GM23338 (cell line): Measurements from ENCODE around the gene ERGIC3. TPM values are rescaled to one million over a fixed set of nuclear protein-coding genes. Genes with fewer than 3 reads are reported as not detected.
A peak's percentile ranks its signal among the peaks of the same experiment; 100 is the strongest.

Source experiments
- ATAC-seq: fragments of 200-7000 bp; cut with Tn5 transposase; 3 replicates; pipeline ENCODE4 v1.9.1; 2020
- DNase-seq: peaks from one replicate; pipeline ENCODE4 v3.0.0-alpha.2; 2015; ENCODE audit warnings: low spot score
- H2AFZ ChIP-seq: fragments of 200-600 bp; sonication (generic); 2 replicates; pipeline ENCODE4 v1.8.0; 2016; ENCODE audit warnings: antibody characterized with exemption, mild to moderate bottlenecking, moderate library complexity
- H3F3A ChIP-seq: fragments of 200-600 bp; sonication (generic); replicated peaks from 2 replicates; pipeline ENCODE4 v1.8.0; 2017; ENCODE audit warnings: antibody characterized with exemption, mixed run types, low read depth
- H3K27ac ChIP-seq: fragments of 200-600 bp; sonication (generic); 2 replicates; pipeline ENCODE4 v1.6.1; 2016; ENCODE audit warnings: low read depth
- H3K27me3 ChIP-seq: fragments of 200-600 bp; sonication (generic); 2 replicates; pipeline ENCODE4 v1.8.0; 2016; ENCODE audit warnings: mild to moderate bottlenecking, mixed run types, moderate library complexity; ENCODE audit not compliant: insufficient read depth
- H3K36me3 ChIP-seq: fragments of 200-600 bp; sonication (generic); 2 replicates; pipeline ENCODE4 v1.8.0; 2016; ENCODE audit warnings: mild to moderate bottlenecking; ENCODE audit not compliant: insufficient read depth
- H3K4me1 ChIP-seq: fragments of 200-600 bp; sonication (generic); 2 replicates; pipeline ENCODE4 v1.8.0; 2016; ENCODE audit warnings: mild to moderate bottlenecking, moderate library complexity; ENCODE audit not compliant: insufficient read depth
- H3K4me2 ChIP-seq: fragments of 200-600 bp; sonication (generic); 2 replicates; pipeline ENCODE4 v1.7.1; 2017; ENCODE audit warnings: mixed run types
- H3K4me3 ChIP-seq: fragments of 200-600 bp; sonication (generic); 2 replicates; pipeline ENCODE4 v1.6.1; 2016; ENCODE audit warnings: mixed run types
- H3K79me2 ChIP-seq: fragments of 200-600 bp; sonication (generic); replicated peaks from 2 replicates; pipeline ENCODE4 v1.8.0; 2017; ENCODE audit warnings: mild to moderate bottlenecking; ENCODE audit not compliant: insufficient read depth
- H3K9me2 ChIP-seq: fragments of 200-600 bp; sonication (generic); 2 replicates; pipeline ENCODE4 v1.8.0; 2017; ENCODE audit not compliant: insufficient read depth
- H4K20me1 ChIP-seq: fragments of 200-600 bp; sonication (generic); replicated peaks from 2 replicates; pipeline ENCODE4 v1.8.0; 2017; ENCODE audit warnings: mild to moderate bottlenecking; ENCODE audit not compliant: insufficient read depth
- H3K27ac Mint-ChIP-seq: 2 replicates; pipeline ENCODE4 v1.8.0; 2020; ENCODE audit warnings: inconsistent platforms, mild to moderate bottlenecking, moderate library complexity, mixed read lengths
- H3K27me3 Mint-ChIP-seq: 3 replicates; pipeline ENCODE4 v1.8.0; 2022; ENCODE audit warnings: low read depth, mild to moderate bottlenecking, moderate library complexity, mixed read lengths, inconsistent platforms; ENCODE audit not compliant: insufficient read depth, poor library complexity
- H3K36me3 Mint-ChIP-seq: 3 replicates; pipeline ENCODE4 v1.8.0; 2021; ENCODE audit warnings: low read depth, mild to moderate bottlenecking, inconsistent platforms, moderate library complexity, mixed read lengths
- H3K4me1 Mint-ChIP-seq: 3 replicates; pipeline ENCODE4 v1.8.0; 2020; ENCODE audit warnings: mild to moderate bottlenecking, inconsistent platforms, mixed read lengths
- H3K4me3 Mint-ChIP-seq: 3 replicates; pipeline ENCODE4 v1.8.0; 2021; ENCODE audit warnings: moderate library complexity, mild to moderate bottlenecking, inconsistent platforms, mixed read lengths
- H3K9me3 Mint-ChIP-seq: 3 replicates; pipeline ENCODE4 v1.8.0; 2020; ENCODE audit warnings: moderate library complexity, mild to moderate bottlenecking, inconsistent platforms, mixed read lengths
- CREB1 ChIP-seq: fragments of 250-450 bp; sonication (Bioruptor Pico); IDR thresholded peaks from 2 replicates; pipeline ENCODE4 v1.5.0; 2020; ENCODE audit warnings: low read depth, mild to moderate bottlenecking, moderate library complexity
- EZH2 ChIP-seq: fragments of 200-600 bp; sonication (generic); IDR thresholded peaks from one replicate; pipeline ENCODE4 v1.8.0; 2017; ENCODE audit warnings: antibody characterized with exemption, mild to moderate bottlenecking, low read depth; ENCODE audit not compliant: unreplicated experiment
- EZH2phosphoT487 ChIP-seq: fragments of 200-600 bp; sonication (generic); IDR thresholded peaks from one replicate; pipeline ENCODE4 v1.8.1; 2018; ENCODE audit warnings: antibody characterized with exemption; ENCODE audit not compliant: unreplicated experiment
- JUNB ChIP-seq: IDR thresholded peaks from one replicate; pipeline ENCODE4 v1.6.1; 2016; ENCODE audit warnings: antibody characterized with exemption; ENCODE audit not compliant: unreplicated experiment
- NANOG ChIP-seq: IDR thresholded peaks from 2 replicates; pipeline ENCODE4 v1.6.1; 2016; ENCODE audit warnings: antibody characterized with exemption, borderline replicate concordance
- POLR2AphosphoS5 ChIP-seq: IDR thresholded peaks from 2 replicates; pipeline ENCODE4 v1.6.1; 2016; ENCODE audit warnings: antibody characterized with exemption, low read depth
- STAT1 ChIP-seq: IDR thresholded peaks from one replicate; pipeline ENCODE4 v1.6.1; 2016; ENCODE audit warnings: antibody characterized with exemption; ENCODE audit not compliant: unreplicated experiment
- ZNF114 ChIP-seq: fragments of 250-450 bp; sonication (Bioruptor Pico); IDR thresholded peaks from 2 replicates; pipeline ENCODE4 v1.5.0; 2020; ENCODE audit warnings: mild to moderate bottlenecking, moderate library complexity
- ZNF331 ChIP-seq: fragments of 250-450 bp; sonication (Bioruptor Pico); IDR thresholded peaks from 2 replicates; pipeline ENCODE4 v1.5.0; 2020; ENCODE audit warnings: low read depth, mild to moderate bottlenecking, moderate library complexity
- polyA plus RNA-seq: library from polyadenylated mRNA; unstranded; fragments of >200 nt; fragmentation: Nextera tagmentation; extraction: Ambion mirVana; gene quantifications from 2 replicates; pipeline ENCODE4 v1.2.1, GENCODE V29; 2016
- total RNA-seq: library from RNA; depleted of rRNA; stranded (reverse); fragments of >200 nt; shearing (Covaris generic); gene quantifications from 2 replicates; pipeline ENCODE4 v1.2.3, GENCODE V29; 2014
- TF ChIP-seq, protein P1 (sequence below): IDR thresholded peaks from one replicate; pipeline ENCODE4 v1.6.1; 2018; ENCODE audit warnings: antibody characterized with exemption; ENCODE audit not compliant: unreplicated experiment
- TF ChIP-seq, protein P2 (sequence below), 2 experiments: fragments of 200-600 bp in 1 of 2; sonication (generic) in 1 of 2; conservative IDR thresholded peaks; 2 replicates each; pipeline versions ENCODE4 v1.5.1 to v1.6.1; 2016 to 2017; ENCODE audit warnings: antibody characterized with exemption in 2 of 2, low read depth in 2 of 2, mild to moderate bottlenecking in 2 of 2, moderate library complexity in 1 of 2
- TF ChIP-seq, protein P3 (sequence below): IDR thresholded peaks from 2 replicates; pipeline ENCODE4 v1.6.1; 2016; ENCODE audit warnings: antibody characterized with exemption
- TF ChIP-seq, protein P4 (sequence below): fragments of 250-450 bp; sonication (Bioruptor Pico); IDR thresholded peaks from 2 replicates; pipeline ENCODE4 v1.5.0; 2020; ENCODE audit warnings: mild to moderate bottlenecking, moderate library complexity

Gene ERGIC3
- total and polyA plus RNA-seq, 2 experiments from 2014 or later: 139 to 147 TPM

DNA sequence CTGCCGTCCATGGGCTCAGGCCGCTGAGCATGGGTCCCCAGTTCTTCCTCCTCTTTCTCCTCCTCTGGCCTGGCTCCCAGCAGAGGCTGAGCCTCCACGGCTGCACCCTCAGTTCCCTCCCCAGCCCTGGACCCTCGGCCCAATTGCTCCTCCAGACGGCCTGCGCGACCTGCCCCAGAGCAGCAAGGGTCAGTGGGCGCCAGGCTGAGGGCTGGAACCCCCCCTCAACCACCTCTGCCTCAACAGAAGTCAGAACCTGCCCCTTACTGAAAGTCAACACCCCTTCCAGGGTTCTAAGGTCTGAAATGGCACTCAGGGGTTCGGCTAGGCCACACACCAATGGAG is 57.9 kb downstream of the ERGIC3 start:
- Histone ChIP-seq H3K9me2 (no peaks in the 10 kb centered on the region), H3K4me1 (peaks cover 4% of the 10 kb centered on the region), H3F3A (no peaks in the 10 kb centered on the region), H2AFZ (0 out of 2 replicates have a peak overlapping the region, but pooled peaks have one; percentile 18), H3K4me2 (no peak overlapping the region), H3K4me3 (no peak overlapping the region), H4K20me1 (no peaks in the 10 kb centered on the region), H3K79me2 (no peaks in the 10 kb centered on the region), H3K27me3 (peaks cover 48% of the 10 kb centered on the region), H3K27ac (no peak overlapping the region), H3K36me3 (no peaks in the 10 kb centered on the region)
- ATAC-seq (no peak), DNase-seq (no peak)
- peaks cover 13% of the 10 kb centered on the region for H3K4me1 Mint-ChIP-seq
- H3K27ac Mint-ChIP-seq: no peak overlapping the region
- TF ChIP-seq, protein P1, sequence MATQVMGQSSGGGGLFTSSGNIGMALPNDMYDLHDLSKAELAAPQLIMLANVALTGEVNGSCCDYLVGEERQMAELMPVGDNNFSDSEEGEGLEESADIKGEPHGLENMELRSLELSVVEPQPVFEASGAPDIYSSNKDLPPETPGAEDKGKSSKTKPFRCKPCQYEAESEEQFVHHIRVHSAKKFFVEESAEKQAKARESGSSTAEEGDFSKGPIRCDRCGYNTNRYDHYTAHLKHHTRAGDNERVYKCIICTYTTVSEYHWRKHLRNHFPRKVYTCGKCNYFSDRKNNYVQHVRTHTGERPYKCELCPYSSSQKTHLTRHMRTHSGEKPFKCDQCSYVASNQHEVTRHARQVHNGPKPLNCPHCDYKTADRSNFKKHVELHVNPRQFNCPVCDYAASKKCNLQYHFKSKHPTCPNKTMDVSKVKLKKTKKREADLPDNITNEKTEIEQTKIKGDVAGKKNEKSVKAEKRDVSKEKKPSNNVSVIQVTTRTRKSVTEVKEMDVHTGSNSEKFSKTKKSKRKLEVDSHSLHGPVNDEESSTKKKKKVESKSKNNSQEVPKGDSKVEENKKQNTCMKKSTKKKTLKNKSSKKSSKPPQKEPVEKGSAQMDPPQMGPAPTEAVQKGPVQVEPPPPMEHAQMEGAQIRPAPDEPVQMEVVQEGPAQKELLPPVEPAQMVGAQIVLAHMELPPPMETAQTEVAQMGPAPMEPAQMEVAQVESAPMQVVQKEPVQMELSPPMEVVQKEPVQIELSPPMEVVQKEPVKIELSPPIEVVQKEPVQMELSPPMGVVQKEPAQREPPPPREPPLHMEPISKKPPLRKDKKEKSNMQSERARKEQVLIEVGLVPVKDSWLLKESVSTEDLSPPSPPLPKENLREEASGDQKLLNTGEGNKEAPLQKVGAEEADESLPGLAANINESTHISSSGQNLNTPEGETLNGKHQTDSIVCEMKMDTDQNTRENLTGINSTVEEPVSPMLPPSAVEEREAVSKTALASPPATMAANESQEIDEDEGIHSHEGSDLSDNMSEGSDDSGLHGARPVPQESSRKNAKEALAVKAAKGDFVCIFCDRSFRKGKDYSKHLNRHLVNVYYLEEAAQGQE: no peak
- TF ChIP-seq EZH2phosphoT487: no peak
- TF ChIP-seq, protein P2, sequence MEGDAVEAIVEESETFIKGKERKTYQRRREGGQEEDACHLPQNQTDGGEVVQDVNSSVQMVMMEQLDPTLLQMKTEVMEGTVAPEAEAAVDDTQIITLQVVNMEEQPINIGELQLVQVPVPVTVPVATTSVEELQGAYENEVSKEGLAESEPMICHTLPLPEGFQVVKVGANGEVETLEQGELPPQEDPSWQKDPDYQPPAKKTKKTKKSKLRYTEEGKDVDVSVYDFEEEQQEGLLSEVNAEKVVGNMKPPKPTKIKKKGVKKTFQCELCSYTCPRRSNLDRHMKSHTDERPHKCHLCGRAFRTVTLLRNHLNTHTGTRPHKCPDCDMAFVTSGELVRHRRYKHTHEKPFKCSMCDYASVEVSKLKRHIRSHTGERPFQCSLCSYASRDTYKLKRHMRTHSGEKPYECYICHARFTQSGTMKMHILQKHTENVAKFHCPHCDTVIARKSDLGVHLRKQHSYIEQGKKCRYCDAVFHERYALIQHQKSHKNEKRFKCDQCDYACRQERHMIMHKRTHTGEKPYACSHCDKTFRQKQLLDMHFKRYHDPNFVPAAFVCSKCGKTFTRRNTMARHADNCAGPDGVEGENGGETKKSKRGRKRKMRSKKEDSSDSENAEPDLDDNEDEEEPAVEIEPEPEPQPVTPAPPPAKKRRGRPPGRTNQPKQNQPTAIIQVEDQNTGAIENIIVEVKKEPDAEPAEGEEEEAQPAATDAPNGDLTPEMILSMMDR (conservative IDR thresholded peaks at IDR 0.05; ENCODE audit: low read depth in 2 of 2): no peak
- TF ChIP-seq, protein P3, sequence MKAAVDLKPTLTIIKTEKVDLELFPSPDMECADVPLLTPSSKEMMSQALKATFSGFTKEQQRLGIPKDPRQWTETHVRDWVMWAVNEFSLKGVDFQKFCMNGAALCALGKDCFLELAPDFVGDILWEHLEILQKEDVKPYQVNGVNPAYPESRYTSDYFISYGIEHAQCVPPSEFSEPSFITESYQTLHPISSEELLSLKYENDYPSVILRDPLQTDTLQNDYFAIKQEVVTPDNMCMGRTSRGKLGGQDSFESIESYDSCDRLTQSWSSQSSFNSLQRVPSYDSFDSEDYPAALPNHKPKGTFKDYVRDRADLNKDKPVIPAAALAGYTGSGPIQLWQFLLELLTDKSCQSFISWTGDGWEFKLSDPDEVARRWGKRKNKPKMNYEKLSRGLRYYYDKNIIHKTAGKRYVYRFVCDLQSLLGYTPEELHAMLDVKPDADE: no peak
- no peak for TF ChIP-seq ZNF114 (CRISPR knock-in tag)
- TF ChIP-seq ZNF331 (CRISPR knock-in tag): no peak
- TF ChIP-seq NANOG: no peak
- no peak for TF ChIP-seq POLR2AphosphoS5
- TF ChIP-seq, protein P4, sequence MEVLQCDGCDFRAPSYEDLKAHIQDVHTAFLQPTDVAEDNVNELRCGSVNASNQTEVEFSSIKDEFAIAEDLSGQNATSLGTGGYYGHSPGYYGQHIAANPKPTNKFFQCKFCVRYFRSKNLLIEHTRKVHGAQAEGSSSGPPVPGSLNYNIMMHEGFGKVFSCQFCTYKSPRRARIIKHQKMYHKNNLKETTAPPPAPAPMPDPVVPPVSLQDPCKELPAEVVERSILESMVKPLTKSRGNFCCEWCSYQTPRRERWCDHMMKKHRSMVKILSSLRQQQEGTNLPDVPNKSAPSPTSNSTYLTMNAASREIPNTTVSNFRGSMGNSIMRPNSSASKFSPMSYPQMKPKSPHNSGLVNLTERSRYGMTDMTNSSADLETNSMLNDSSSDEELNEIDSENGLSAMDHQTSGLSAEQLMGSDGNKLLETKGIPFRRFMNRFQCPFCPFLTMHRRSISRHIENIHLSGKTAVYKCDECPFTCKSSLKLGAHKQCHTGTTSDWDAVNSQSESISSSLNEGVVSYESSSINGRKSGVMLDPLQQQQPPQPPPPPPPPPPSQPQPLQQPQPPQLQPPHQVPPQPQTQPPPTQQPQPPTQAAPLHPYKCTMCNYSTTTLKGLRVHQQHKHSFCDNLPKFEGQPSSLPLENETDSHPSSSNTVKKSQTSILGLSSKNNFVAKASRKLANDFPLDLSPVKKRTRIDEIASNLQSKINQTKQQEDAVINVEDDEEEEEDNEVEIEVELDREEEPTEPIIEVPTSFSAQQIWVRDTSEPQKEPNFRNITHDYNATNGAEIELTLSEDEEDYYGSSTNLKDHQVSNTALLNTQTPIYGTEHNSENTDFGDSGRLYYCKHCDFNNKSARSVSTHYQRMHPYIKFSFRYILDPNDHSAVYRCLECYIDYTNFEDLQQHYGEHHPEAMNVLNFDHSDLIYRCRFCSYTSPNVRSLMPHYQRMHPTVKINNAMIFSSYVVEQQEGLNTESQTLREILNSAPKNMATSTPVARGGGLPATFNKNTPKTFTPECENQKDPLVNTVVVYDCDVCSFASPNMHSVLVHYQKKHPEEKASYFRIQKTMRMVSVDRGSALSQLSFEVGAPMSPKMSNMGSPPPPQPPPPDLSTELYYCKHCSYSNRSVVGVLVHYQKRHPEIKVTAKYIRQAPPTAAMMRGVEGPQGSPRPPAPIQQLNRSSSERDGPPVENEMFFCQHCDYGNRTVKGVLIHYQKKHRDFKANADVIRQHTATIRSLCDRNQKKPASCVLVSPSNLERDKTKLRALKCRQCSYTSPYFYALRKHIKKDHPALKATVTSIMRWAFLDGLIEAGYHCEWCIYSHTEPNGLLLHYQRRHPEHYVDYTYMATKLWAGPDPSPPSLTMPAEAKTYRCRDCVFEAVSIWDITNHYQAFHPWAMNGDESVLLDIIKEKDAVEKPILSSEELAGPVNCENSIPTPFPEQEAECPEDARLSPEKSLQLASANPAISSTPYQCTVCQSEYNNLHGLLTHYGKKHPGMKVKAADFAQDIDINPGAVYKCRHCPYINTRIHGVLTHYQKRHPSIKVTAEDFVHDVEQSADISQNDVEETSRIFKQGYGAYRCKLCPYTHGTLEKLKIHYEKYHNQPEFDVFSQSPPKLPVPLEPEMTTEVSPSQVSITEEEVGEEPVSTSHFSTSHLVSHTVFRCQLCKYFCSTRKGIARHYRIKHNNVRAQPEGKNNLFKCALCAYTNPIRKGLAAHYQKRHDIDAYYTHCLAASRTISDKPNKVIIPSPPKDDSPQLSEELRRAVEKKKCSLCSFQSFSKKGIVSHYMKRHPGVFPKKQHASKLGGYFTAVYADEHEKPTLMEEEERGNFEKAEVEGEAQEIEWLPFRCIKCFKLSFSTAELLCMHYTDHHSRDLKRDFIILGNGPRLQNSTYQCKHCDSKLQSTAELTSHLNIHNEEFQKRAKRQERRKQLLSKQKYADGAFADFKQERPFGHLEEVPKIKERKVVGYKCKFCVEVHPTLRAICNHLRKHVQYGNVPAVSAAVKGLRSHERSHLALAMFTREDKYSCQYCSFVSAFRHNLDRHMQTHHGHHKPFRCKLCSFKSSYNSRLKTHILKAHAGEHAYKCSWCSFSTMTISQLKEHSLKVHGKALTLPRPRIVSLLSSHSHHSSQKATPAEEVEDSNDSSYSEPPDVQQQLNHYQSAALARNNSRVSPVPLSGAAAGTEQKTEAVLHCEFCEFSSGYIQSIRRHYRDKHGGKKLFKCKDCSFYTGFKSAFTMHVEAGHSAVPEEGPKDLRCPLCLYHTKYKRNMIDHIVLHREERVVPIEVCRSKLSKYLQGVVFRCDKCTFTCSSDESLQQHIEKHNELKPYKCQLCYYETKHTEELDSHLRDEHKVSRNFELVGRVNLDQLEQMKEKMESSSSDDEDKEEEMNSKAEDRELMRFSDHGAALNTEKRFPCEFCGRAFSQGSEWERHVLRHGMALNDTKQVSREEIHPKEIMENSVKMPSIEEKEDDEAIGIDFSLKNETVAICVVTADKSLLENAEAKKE (CRISPR knock-in tag): no peak
- TF ChIP-seq JUNB: no peak
- no peak for TF ChIP-seq STAT1
- TF ChIP-seq CREB1 (CRISPR knock-in tag): no peak
- no peak for TF ChIP-seq EZH2
- no peak overlapping the region for H3K4me3 Mint-ChIP-seq
- H3K27me3 Mint-ChIP-seq: peaks cover 50% of the 10 kb centered on the region
- no peaks in the 10 kb centered on the region; the same call in 2 of the 3 replicates for H3K9me3 Mint-ChIP-seq
- no peaks in the 10 kb centered on the region; the same call in 1 of the 3 replicates for H3K36me3 Mint-ChIP-seq
